IMR-90 (cell line): Measurements from ENCODE around the gene UBE2QL1. TPM values are rescaled to one million over a fixed set of nuclear protein-coding genes. Genes with fewer than 3 reads are reported as not detected.

Source experiments
- ATAC-seq: fragments of 200-7000 bp; cut with Tn5 transposase; 2 replicates; pipeline ENCODE4 v1.9.1; 2020; ENCODE audit warnings: low read depth, mild to moderate bottlenecking, moderate library complexity
- BruUV-seq: library from RNA; stranded (reverse); fragments of 400-500 nt; replicated peaks from 2 replicates; lab custom pipeline; 2021; lab: Mats Ljungman, UMichigan
- CTCF ChIA-PET: fragments of 300-600 bp; formaldehyde crosslinking; extraction: SDS; loops from one replicate; lab custom pipeline; 2021; ENCODE audit warnings: antibody characterized with exemption; lab: Yijun Ruan, JAX
- POLR2A ChIA-PET: fragments of 300-600 bp; sonication (Branson Sonifier 250); formaldehyde crosslinking; loops from one replicate; lab custom pipeline; 2022; ENCODE audit warnings: antibody characterized with exemption; ENCODE audit not compliant: unreplicated experiment; lab: Charles Lee
- DNase-seq: peaks from one replicate; pipeline ENCODE4 v3.0.0; 2013
- H2AFZ ChIP-seq: replicated peaks from 2 replicates; pipeline ENCODE3; 2013; ENCODE audit warnings: low read length, mild to moderate bottlenecking; ENCODE audit not compliant: poor library complexity
- H2AK5ac ChIP-seq: 2 replicates; pipeline ENCODE4 v1.6.1; 2013; ENCODE audit warnings: low read depth, low read length, inconsistent platforms
- H2AK9ac ChIP-seq: replicated peaks from 2 replicates; pipeline ENCODE3; 2013; ENCODE audit warnings: mild to moderate bottlenecking, low read depth, low read length, moderate library complexity; ENCODE audit not compliant: poor library complexity
- H2BK120ac ChIP-seq: 2 replicates; pipeline ENCODE4 v1.6.1; 2013; ENCODE audit warnings: low read depth, low read length, inconsistent platforms
- H2BK15ac ChIP-seq: 3 replicates; pipeline ENCODE4 v1.6.1; 2013; ENCODE audit warnings: low read depth, low read length, inconsistent platforms
- H2BK20ac ChIP-seq: 2 replicates; pipeline ENCODE4 v1.6.1; 2013; ENCODE audit warnings: low read depth, mild to moderate bottlenecking, inconsistent platforms, low read length, moderate library complexity
- H2BK5ac ChIP-seq: 2 replicates; pipeline ENCODE4 v1.6.1; 2013; ENCODE audit warnings: mild to moderate bottlenecking, low read depth, low read length, inconsistent platforms; ENCODE audit not compliant: poor library complexity, severe bottlenecking
- H3K14ac ChIP-seq: replicated peaks from 2 replicates; pipeline ENCODE4 v1.6.1; 2013; ENCODE audit warnings: low read depth, low read length, inconsistent platforms
- H3K18ac ChIP-seq: 2 replicates; pipeline ENCODE4 v1.6.1; 2013; ENCODE audit warnings: low read depth, low read length, control low read depth
- H3K23ac ChIP-seq: 2 replicates; pipeline ENCODE4 v1.6.1; 2013; ENCODE audit warnings: low read depth, low read length, inconsistent platforms
- H3K27ac ChIP-seq: 2 replicates; pipeline ENCODE4 v1.5.1; 2013; ENCODE audit warnings: mild to moderate bottlenecking, control low read depth, low read length; ENCODE audit not compliant: insufficient read depth
- H3K27me3 ChIP-seq: 2 replicates; pipeline ENCODE4 v1.6.1; 2013; ENCODE audit warnings: low read length; ENCODE audit not compliant: control insufficient read depth, insufficient read depth
- H3K36me3 ChIP-seq: 2 replicates; pipeline ENCODE4 v1.6.1; 2013; ENCODE audit warnings: low read length, mixed read lengths; ENCODE audit not compliant: control insufficient read depth, insufficient read depth
- H3K4ac ChIP-seq: 2 replicates; pipeline ENCODE4 v1.6.1; 2013; ENCODE audit warnings: low read depth, low read length, inconsistent platforms
- H3K4me1 ChIP-seq: 2 replicates; pipeline ENCODE4 v1.6.1; 2013; ENCODE audit warnings: low read length, mixed read lengths; ENCODE audit not compliant: control insufficient read depth, insufficient read depth
- H3K4me2 ChIP-seq: 2 replicates; pipeline ENCODE4 v1.6.1; 2013; ENCODE audit warnings: low read depth, mild to moderate bottlenecking, control low read depth, low read length, moderate library complexity
- H3K4me3 ChIP-seq: 2 replicates; pipeline ENCODE4 v1.5.1; 2013; ENCODE audit warnings: low read depth, mild to moderate bottlenecking, control low read depth, low read length, moderate library complexity; ENCODE audit not compliant: insufficient read depth
- H3K56ac ChIP-seq: 2 replicates; pipeline ENCODE4 v1.6.1; 2013; ENCODE audit warnings: low read length, inconsistent platforms; ENCODE audit not compliant: insufficient read depth; ENCODE audit errors: extremely low read depth
- H3K79me1 ChIP-seq, 2 experiments: 2 replicates each; pipeline ENCODE4 v1.6.1; 2013; ENCODE audit warnings: low read length in 2 of 2, inconsistent platforms in 1 of 2, low read depth in 1 of 2
- H3K9ac ChIP-seq: 2 replicates; pipeline ENCODE4 v1.6.1; 2013; ENCODE audit warnings: low read depth, low read length, control low read depth
- H3K9me1 ChIP-seq: 2 replicates; pipeline ENCODE4 v1.6.1; 2013; ENCODE audit warnings: low read length, inconsistent platforms; ENCODE audit not compliant: insufficient read depth
- H3K9me3 ChIP-seq: 2 replicates; pipeline ENCODE4 v1.6.1; 2013; ENCODE audit warnings: low read length; ENCODE audit not compliant: control insufficient read depth, insufficient read depth
- H4K20me1 ChIP-seq: 2 replicates; pipeline ENCODE4 v1.6.1; 2013; ENCODE audit warnings: low read length, inconsistent platforms; ENCODE audit not compliant: insufficient read depth
- H4K5ac ChIP-seq: 2 replicates; pipeline ENCODE4 v1.6.1; 2013; ENCODE audit warnings: mild to moderate bottlenecking, low read depth, low read length, control low read depth
- H4K8ac ChIP-seq, 2 experiments: 2 replicates each; pipeline ENCODE4 v1.6.1; 2013; ENCODE audit warnings: low read depth in 2 of 2, low read length in 2 of 2, control low read depth in 1 of 2, inconsistent platforms in 1 of 2
- H4K91ac ChIP-seq: 2 replicates; pipeline ENCODE4 v1.6.1; 2013; ENCODE audit warnings: low read depth, low read length, inconsistent platforms; ENCODE audit not compliant: insufficient read depth
- CTCF ChIP-seq: conservative IDR thresholded peaks from 2 replicates; pipeline ENCODE4 v1.5.1; 2012; ENCODE audit warnings: mild to moderate bottlenecking, low read depth, low read length, improper control_type of control experiment
- RFX5 ChIP-seq: IDR thresholded peaks from 2 replicates; pipeline ENCODE4 v1.8.0; 2012; ENCODE audit warnings: low read depth, mild to moderate bottlenecking, low read length, moderate library complexity
- SMC3 ChIP-seq: fragments of 150-350 bp; IDR thresholded peaks from 2 replicates; pipeline ENCODE4 v1.6.1; 2016; ENCODE audit warnings: low read depth, mild to moderate bottlenecking, antibody characterized with exemption, low read length, moderate library complexity
- WGBS, 2 experiments: methylation state at CpG; one replicate each; pipeline versions ENCODE4 v1.1.5 to v1.1.7; 2013; ENCODE audit warnings: missing lambda C conversion rate in 2 of 2; ENCODE audit not compliant: insufficient read length in 1 of 2; ENCODE audit errors: extremely low coverage in 2 of 2; 5-methylcytosine and 5-hydroxymethylcytosine counted together
- dilution Hi-C: fragments of 300-500 bp; cut with HindIII; formaldehyde crosslinking; loops from one replicate; pipeline ENCODE4 v1.14.3; 2018; ENCODE audit warnings: low sequenced_read_pairs; ENCODE audit not compliant: unreplicated experiment
- in situ Hi-C: fragments of 300-500 bp; cut with MboI; formaldehyde crosslinking; loops from 3 replicates; pipeline ENCODE4 v1.14.3; 2019; ENCODE audit warnings: low sequenced_read_pairs, inconsistent platforms, mixed read lengths
- intact Hi-C: fragments of 100-400 bp; cut with micrococcal nuclease; formaldehyde crosslinking; loops from 2 replicates; pipeline ENCODE4 v1.10.0; 2022
- polyA plus RNA-seq, 3 experiments: library from polyadenylated mRNA; depleted of rRNA; stranded (reverse); fragments of >200 nt; gene quantifications; 2 replicates each; pipeline ENCODE4 v1.2.3, GENCODE V29; 2012; ENCODE audit warnings: low replicate concordance in 1 of 3
- total RNA-seq: library from RNA; depleted of rRNA; stranded (reverse); fragments of >200 nt; gene quantifications from 2 replicates; pipeline ENCODE4 v1.2.3, GENCODE V29; 2012

Gene UBE2QL1
- total and polyA plus RNA-seq, 2 of the 4 experiments (the other 2 are of a cell fraction) = not detected

- no peaks in the 10 kb centered on the region for H3K9me1 ChIP-seq
- H3K79me1 ChIP-seq = no peaks in the 10 kb centered on the region
- H2AFZ ChIP-seq = no peak overlapping the region
- H2AK5ac ChIP-seq = no peak overlapping the region
- dilution Hi-C loops = no loop called here
- BruUV-seq = no TSS peak
- H3K9me3 ChIP-seq = no peaks in the 10 kb centered on the region
- no peak overlapping the region for H3K4me2 ChIP-seq
- H3K27ac ChIP-seq = no peak overlapping the region
- no peak overlapping the region for H3K14ac ChIP-seq
- DNase-seq = no peak
- no peak overlapping the region for H3K56ac ChIP-seq
- ChIA-PET CTCF (no interaction called here), POLR2A (no interaction called here)
- no peak overlapping the region for H4K8ac ChIP-seq
- no peak overlapping the region for H3K23ac ChIP-seq
- H2BK5ac ChIP-seq = no peak overlapping the region
- no peak overlapping the region for H3K4me3 ChIP-seq
- no peaks in the 10 kb centered on the region for H4K20me1 ChIP-seq
- H2AK9ac ChIP-seq = no peak overlapping the region
- no peak overlapping the region for H3K4ac ChIP-seq
- no peak for ATAC-seq
- H2BK20ac ChIP-seq = no peak overlapping the region
- H3K4me1 ChIP-seq = no peaks in the 10 kb centered on the region
- no peak overlapping the region for H2BK120ac ChIP-seq
- H2BK15ac ChIP-seq = no peak overlapping the region
- intact Hi-C loops = no loop called here
- H4K5ac ChIP-seq = no peak overlapping the region
- no CpG with 5 or more reads among the region's 2 CpGs for whole genome bisulfite sequencing, 2 experiments
- no peaks in the 10 kb centered on the region for H3K36me3 ChIP-seq
- H3K9ac ChIP-seq = no peak overlapping the region
- no peak overlapping the region for H4K91ac ChIP-seq
- in situ Hi-C loops = no loop called here
- H3K27me3 ChIP-seq = peaks cover 1% of the 10 kb centered on the region; the same call in 1 of the 2 replicates
- TF ChIP-seq RFX5 (no peak), CTCF (no peak), SMC3 (no peak)
- no peak overlapping the region for H3K18ac ChIP-seq
These were observed 12.3 kb downstream of the UBE2QL1 start for GRCh38 chr5:6461006-6461405.
